ENCODE results near the gene ZC3H18.

DNA sequence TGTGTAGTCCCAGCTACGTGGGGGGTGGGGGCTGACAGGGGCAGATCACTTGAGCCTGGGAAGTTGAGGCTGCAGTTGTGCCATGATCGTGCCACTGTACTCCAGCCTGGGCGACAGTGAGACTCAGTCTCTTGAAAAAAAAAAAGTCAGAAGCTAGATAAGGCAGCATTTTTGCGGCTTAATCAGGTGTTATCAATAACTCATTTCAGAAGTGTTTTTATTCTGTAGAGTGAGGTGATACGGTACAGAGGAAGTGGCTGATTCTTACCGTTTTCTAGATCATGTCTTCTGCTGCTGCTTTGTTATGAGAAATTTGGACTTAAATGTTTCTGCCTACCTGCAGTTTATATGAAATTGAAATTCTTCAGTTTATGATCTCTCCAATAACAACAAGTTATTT is 18.6 kb downstream of the ZC3H18 start:
- TF ChIP-seq, protein P1, sequence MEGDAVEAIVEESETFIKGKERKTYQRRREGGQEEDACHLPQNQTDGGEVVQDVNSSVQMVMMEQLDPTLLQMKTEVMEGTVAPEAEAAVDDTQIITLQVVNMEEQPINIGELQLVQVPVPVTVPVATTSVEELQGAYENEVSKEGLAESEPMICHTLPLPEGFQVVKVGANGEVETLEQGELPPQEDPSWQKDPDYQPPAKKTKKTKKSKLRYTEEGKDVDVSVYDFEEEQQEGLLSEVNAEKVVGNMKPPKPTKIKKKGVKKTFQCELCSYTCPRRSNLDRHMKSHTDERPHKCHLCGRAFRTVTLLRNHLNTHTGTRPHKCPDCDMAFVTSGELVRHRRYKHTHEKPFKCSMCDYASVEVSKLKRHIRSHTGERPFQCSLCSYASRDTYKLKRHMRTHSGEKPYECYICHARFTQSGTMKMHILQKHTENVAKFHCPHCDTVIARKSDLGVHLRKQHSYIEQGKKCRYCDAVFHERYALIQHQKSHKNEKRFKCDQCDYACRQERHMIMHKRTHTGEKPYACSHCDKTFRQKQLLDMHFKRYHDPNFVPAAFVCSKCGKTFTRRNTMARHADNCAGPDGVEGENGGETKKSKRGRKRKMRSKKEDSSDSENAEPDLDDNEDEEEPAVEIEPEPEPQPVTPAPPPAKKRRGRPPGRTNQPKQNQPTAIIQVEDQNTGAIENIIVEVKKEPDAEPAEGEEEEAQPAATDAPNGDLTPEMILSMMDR (IDR thresholded peaks at IDR 0.05): no peak
- no peak for TF ChIP-seq POLR2A (IDR thresholded peaks at IDR 0.05)
